ENCODE data around the gene PGA4. TPM values are rescaled to one million over a fixed set of nuclear protein-coding genes. Genes with fewer than 3 reads are reported as not detected.
"Not testable (repeated sequence)": the region's sequence is repeated elsewhere in the genome, so short reads cannot be mapped to it uniquely, and the experiment has no call there.

Gene PGA4
- not detected in 2 replicates for total RNA-seq

DNA sequence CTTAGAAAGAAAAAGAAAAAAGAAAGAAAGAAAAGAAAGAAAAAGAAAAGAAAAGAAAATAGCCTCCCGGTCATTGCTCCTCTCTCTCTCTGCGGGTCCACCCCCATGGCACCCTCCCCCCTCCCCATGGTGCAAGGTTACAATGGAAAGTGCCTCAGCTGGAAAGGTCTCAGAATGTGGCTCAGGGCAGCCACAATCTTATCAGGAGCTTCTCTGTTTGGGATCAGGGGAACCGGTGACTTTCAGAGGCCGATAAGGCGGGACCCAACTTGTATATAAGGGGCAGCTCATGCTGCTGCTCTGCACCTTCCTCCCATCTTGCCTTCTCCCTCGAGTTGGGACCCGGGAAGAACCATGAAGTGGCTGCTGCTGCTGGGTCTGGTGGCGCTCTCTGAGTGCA, at the start of gene PGA4:
PGA4 (plus strand) TSS at position 301 of the 400 bp plus-strand sequence; CDS start at position 355, 54 bp downstream.
- H3K4me1 Mint-ChIP-seq; H3K4me3 Mint-ChIP-seq; ATAC-seq (ENCODE audit: low read depth); DNase-seq; POLR2A ChIA-PET; H3K36me3 Mint-ChIP-seq (ENCODE audit: low read depth); CTCF ChIA-PET; H3K27me3 Mint-ChIP-seq; H3K9me3 Mint-ChIP-seq; H3K27ac Mint-ChIP-seq; intact Hi-C loops (cut with micrococcal nuclease): not testable (repeated sequence)

DNA sequence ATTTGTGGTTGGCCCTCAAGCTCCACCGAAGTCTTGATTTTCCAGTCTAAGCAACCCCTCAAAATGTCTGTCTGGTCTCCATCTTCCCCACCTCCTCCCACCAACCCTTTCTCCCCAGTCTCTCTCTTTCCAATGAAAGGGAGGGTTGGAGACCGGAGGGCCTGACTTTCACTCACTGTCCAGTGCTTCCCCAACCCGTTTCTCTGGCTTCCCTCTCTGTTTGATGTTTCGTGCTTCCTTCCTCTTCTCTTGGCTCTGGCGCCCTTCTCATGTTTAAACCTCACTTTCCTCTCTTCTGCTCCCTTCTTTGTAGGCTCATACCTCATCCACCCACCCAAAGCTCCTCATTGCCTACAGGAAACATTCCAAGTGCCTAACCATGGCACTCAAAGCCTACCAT, 49.8 kb upstream of the PGA4 start:
- intact Hi-C loops (cut with micrococcal nuclease), result loop anchor here (5.0 kb wide), 1 partner anchor 340 kb away; no protein-coding TSS in a partner anchor
- Mint-ChIP-seq H3K36me3 (ENCODE audit: low read depth) (no peaks in the 10 kb centered on the region), H3K4me3 (no peak overlapping the region), H3K27me3 (peaks cover 2% of the 10 kb centered on the region), H3K9me3 (peaks cover 5% of the 10 kb centered on the region), H3K27ac (peak overlapping the region; percentile 20), H3K4me1 (peaks cover 28% of the 10 kb centered on the region)
- TF ChIP-seq, protein P1, sequence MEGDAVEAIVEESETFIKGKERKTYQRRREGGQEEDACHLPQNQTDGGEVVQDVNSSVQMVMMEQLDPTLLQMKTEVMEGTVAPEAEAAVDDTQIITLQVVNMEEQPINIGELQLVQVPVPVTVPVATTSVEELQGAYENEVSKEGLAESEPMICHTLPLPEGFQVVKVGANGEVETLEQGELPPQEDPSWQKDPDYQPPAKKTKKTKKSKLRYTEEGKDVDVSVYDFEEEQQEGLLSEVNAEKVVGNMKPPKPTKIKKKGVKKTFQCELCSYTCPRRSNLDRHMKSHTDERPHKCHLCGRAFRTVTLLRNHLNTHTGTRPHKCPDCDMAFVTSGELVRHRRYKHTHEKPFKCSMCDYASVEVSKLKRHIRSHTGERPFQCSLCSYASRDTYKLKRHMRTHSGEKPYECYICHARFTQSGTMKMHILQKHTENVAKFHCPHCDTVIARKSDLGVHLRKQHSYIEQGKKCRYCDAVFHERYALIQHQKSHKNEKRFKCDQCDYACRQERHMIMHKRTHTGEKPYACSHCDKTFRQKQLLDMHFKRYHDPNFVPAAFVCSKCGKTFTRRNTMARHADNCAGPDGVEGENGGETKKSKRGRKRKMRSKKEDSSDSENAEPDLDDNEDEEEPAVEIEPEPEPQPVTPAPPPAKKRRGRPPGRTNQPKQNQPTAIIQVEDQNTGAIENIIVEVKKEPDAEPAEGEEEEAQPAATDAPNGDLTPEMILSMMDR (IDR thresholded peaks at IDR 0.05), result no peak
- ATAC-seq (ENCODE audit: low read depth) (no peak), DNase-seq (no peak)
- POLR2A ChIA-PET, result no interaction called here
- CTCF ChIA-PET, result no interaction called here

DNA sequence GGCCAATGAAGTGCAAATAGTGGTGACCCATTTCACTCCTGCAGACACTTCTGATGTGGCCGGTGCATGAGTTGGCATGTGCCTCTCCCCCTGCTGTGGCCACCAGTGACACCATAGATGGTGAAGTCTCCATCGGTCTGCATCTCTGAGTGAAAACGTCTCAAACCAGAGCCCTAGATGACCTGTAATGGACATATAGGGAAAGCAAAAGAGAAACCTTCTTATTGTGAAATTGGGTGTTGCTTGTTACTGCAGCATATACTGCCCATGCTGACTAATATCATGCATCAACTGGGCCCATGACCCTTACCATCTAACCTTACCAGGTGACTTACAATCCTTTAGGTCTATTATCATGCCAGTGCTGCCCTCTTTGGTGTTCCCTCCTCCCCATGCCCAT, 49.3 kb upstream of the PGA4 start:
- Mint-ChIP-seq H3K9me3 (peaks cover 5% of the 10 kb centered on the region), H3K36me3 (ENCODE audit: low read depth) (no peaks in the 10 kb centered on the region), H3K27ac (no peak overlapping the region), H3K27me3 (peaks cover 2% of the 10 kb centered on the region), H3K4me1 (peaks cover 23% of the 10 kb centered on the region), H3K4me3 (no peak overlapping the region)
- intact Hi-C loops (cut with micrococcal nuclease), result loop anchor here (5.0 kb wide), 1 partner anchor 341 kb away; no protein-coding TSS in a partner anchor
- TF ChIP-seq, protein P1 (IDR thresholded peaks at IDR 0.05), result no peak
- CTCF ChIA-PET, result no interaction called here
- ATAC-seq (ENCODE audit: low read depth) (no peak), DNase-seq (no peak)
- POLR2A ChIA-PET, result no interaction called here

DNA sequence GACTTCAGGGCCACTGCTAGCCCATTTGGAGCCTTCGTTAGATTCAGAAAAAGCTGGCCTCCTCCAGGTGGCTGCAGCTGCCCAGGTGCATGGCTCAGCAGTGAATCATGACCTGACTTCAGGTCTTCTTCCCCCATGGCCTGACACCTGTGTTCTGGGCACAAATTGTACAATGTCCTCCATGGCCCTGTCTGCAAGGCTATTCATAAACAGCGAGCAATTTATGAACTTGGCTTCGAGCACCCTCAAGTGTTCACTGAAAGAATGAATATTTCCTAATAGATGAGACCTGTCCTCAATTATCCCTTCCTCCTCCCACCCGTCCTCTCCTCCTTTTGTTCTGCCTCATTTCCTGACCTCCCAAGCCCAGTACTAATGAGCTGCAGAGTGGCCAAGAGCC, 48.7 kb upstream of the PGA4 start:
- ChIA-PET CTCF (interaction anchor here (1.5 kb wide), 1 partner anchor 342 kb away, joined by 8 read pairs; no protein-coding TSS in a partner anchor), POLR2A (interaction anchor here (0.7 kb wide), 1 partner anchor 12 kb away, joined by 3 read pairs; the partner anchor contains the start of gene VPS37C)

DNA sequence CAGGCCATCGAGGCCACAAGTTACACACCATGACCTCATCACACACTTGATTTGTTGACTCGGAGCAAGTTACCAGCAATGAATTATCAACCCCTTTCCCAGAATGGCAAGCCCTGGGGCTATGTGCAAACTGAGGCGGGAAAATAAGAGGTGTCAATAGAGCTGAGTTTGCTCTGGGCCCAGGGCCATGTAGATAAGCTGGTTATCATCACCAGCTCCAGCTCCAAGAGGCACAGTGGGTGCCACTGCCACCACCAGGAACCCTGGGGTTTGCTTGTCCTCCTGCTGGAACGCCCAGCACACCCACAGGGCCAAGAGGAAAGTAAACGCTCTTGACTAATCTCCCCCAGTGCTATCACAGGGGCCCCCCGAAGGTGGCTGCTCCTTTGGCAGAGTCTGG, 47.9 kb upstream of the PGA4 start:
- TF ChIP-seq, protein P1 (IDR thresholded peaks at IDR 0.05), result no peak
- ATAC-seq (ENCODE audit: low read depth) (no peak), DNase-seq (no peak)
- Mint-ChIP-seq H3K27ac (no peak overlapping the region), H3K4me1 (peaks cover 13% of the 10 kb centered on the region), H3K9me3 (peaks cover 2% of the 10 kb centered on the region), H3K4me3 (no peak overlapping the region), H3K36me3 (ENCODE audit: low read depth) (no peaks in the 10 kb centered on the region), H3K27me3 (peaks cover 2% of the 10 kb centered on the region)
- ChIA-PET POLR2A (no interaction called here), CTCF (interaction anchor here (1.5 kb wide), 1 partner anchor 343 kb away, joined by 8 read pairs; no protein-coding TSS in a partner anchor)
- intact Hi-C loops (cut with micrococcal nuclease), result loop anchor here (5.0 kb wide), 1 partner anchor 342 kb away; no protein-coding TSS in a partner anchor

More for the DNA sequence above, 48.7 kb upstream of the PGA4 start:
- Mint-ChIP-seq H3K36me3 (ENCODE audit: low read depth) (no peaks in the 10 kb centered on the region), H3K4me3 (no peak overlapping the region), H3K9me3 (peaks cover 5% of the 10 kb centered on the region), H3K27ac (no peak overlapping the region), H3K27me3 (peaks cover 2% of the 10 kb centered on the region), H3K4me1 (peaks cover 18% of the 10 kb centered on the region)
- ATAC-seq (ENCODE audit: low read depth), result no peak
- TF ChIP-seq, protein P1 (IDR thresholded peaks at IDR 0.05), result no peak
- intact Hi-C loops (cut with micrococcal nuclease), result loop anchor here (5.0 kb wide), 1 partner anchor 341 kb away; no protein-coding TSS in a partner anchor
- no peak for DNase-seq
